HepG2 (cell line): ENCODE measurements around the gene CRYGA. TPM values are rescaled to one million over a fixed set of nuclear protein-coding genes. Genes with fewer than 3 reads are reported as not detected.
A peak's percentile ranks its signal among the peaks of the same experiment; 100 is the strongest.

ENCODE experiments used
- ATAC-seq: fragments of 200-7000 bp; cut with Tn5 transposase; 3 replicates; pipeline ENCODE4 v1.9.1; 2020; ENCODE audit warnings: mild to moderate bottlenecking, moderate library complexity
- BruUV-seq: library from RNA; stranded (reverse); fragments of 400-500 nt; replicated peaks from 2 replicates; lab custom pipeline; 2021; lab: Mats Ljungman, UMichigan
- CTCF ChIA-PET: fragments of 300-600 bp; formaldehyde crosslinking; extraction: SDS; loops from one replicate; lab custom pipeline; 2021; ENCODE audit warnings: low total read pairs, inconsistent platforms, low intra/inter-chr PET ratio; lab: Yijun Ruan, JAX
- POLR2A ChIA-PET: fragments of 350-600 bp; sonication (Branson Sonifier 250); formaldehyde crosslinking; loops from one replicate; lab custom pipeline; 2020; ENCODE audit warnings: antibody characterized with exemption, inconsistent platforms; lab: Yijun Ruan, JAX
- DNase-seq: peaks from one replicate; pipeline ENCODE4 v3.0.0-alpha.2; 2015; ENCODE audit warnings: low spot score
- FAIRE-seq: peaks from 3 replicates; lab custom pipeline; 2011; peaks lifted over from hg19 to GRCh38; lab: Jason Lieb, UNC
- H2AFZ ChIP-seq: one replicate; pipeline ENCODE4 v1.6.1; 2011; ENCODE audit warnings: low read length, inconsistent platforms
- H3K27ac ChIP-seq: fragments of 300-600 bp; 3 replicates; pipeline ENCODE4 v1.8.0; 2011; ENCODE audit warnings: mixed run types, mild to moderate bottlenecking, mixed read lengths, low read length, inconsistent platforms; ENCODE audit not compliant: insufficient read depth; ENCODE audit errors: extremely low read length
- H3K27me3 ChIP-seq, 2 experiments: fragments of 200-600 bp in 1 of 2; 2 replicates in 1 of 2; 3 replicates in 1 of 2; pipeline versions ENCODE4 v1.6.0 to v1.8.0; 2011; ENCODE audit warnings: low read length in 2 of 2, mild to moderate bottlenecking in 2 of 2, moderate library complexity in 2 of 2, inconsistent platforms in 1 of 2; ENCODE audit not compliant: insufficient read depth in 2 of 2, control insufficient read depth in 1 of 2
- H3K36me3 ChIP-seq, 2 experiments: fragments of 200-600 bp in 1 of 2; replicated peaks in 1 of 2; 2 replicates in 1 of 2; 3 replicates in 1 of 2; pipeline versions ENCODE4 v1.5.1 to v1.8.0; 2011; ENCODE audit warnings: low read length in 2 of 2, inconsistent platforms in 1 of 2; ENCODE audit not compliant: insufficient read depth in 2 of 2, control insufficient read depth in 1 of 2
- H3K4me1 ChIP-seq: 2 replicates; pipeline ENCODE4 v1.5.1; 2012; ENCODE audit warnings: low read length, inconsistent platforms; ENCODE audit not compliant: insufficient read depth
- H3K4me2 ChIP-seq: 2 replicates; pipeline ENCODE4 v1.6.0; 2011; ENCODE audit warnings: low read depth, low read length, inconsistent platforms
- H3K4me3 ChIP-seq, 3 experiments: fragments of 200-600 bp in 1 of 3; sonication (generic), shearing (Covaris generic) in 1 of 3; replicated peaks in 1 of 3; 2 replicates each; pipeline ENCODE4 v1.5.1; 2011 to 2016; ENCODE audit warnings: low read length in 3 of 3, inconsistent platforms in 2 of 3, low read depth in 2 of 3, mild to moderate bottlenecking in 2 of 3, control low read depth in 1 of 3, mixed read lengths in 1 of 3; ENCODE audit not compliant: insufficient read depth in 1 of 3
- H3K79me2 ChIP-seq: one replicate; pipeline ENCODE4 v1.6.1; 2011; ENCODE audit warnings: low read length, inconsistent platforms; ENCODE audit not compliant: insufficient read depth
- H3K9ac ChIP-seq: 2 replicates; pipeline ENCODE4 v1.6.0; 2011; ENCODE audit warnings: mild to moderate bottlenecking, low read depth, low read length, inconsistent platforms; ENCODE audit not compliant: insufficient read depth
- H3K9me3 ChIP-seq: 2 replicates; pipeline ENCODE4 v1.5.1; 2012; ENCODE audit warnings: mild to moderate bottlenecking, low read length
- H4K20me1 ChIP-seq: 2 replicates; pipeline ENCODE4 v1.6.0; 2011; ENCODE audit warnings: inconsistent platforms, mild to moderate bottlenecking, low read length, moderate library complexity; ENCODE audit not compliant: insufficient read depth
- AHR ChIP-seq: IDR thresholded peaks from 2 replicates; pipeline ENCODE4 v1.6.1; 2018; ENCODE audit warnings: missing genetic modification reagents, missing compliant biosample characterization
- CBX2 ChIP-seq, 2 experiments: fragments of 200-600 bp in 1 of 2; sonication (generic); formaldehyde crosslinking in 1 of 2; IDR thresholded peaks; 2 replicates each; pipeline versions ENCODE4 v1.7.0 to v1.8.1; 2018 to 2022; ENCODE audit warnings: low read depth in 2 of 2, low read length in 1 of 2, mild to moderate bottlenecking in 1 of 2, missing genetic modification reagents in 1 of 2
- DMAP1 ChIP-seq: IDR thresholded peaks from 2 replicates; pipeline ENCODE4 v1.6.1; 2016
- HDAC1 ChIP-seq: sonication (generic); formaldehyde crosslinking; IDR thresholded peaks from 2 replicates; pipeline ENCODE4 v1.5.1; 2020; ENCODE audit warnings: mild to moderate bottlenecking, missing genetic modification reagents
- MXD4 ChIP-seq: IDR thresholded peaks from 2 replicates; pipeline ENCODE4 v1.6.1; 2016; ENCODE audit warnings: mild to moderate bottlenecking, missing biosample characterization, missing genetic modification reagents
- NR2F6 ChIP-seq, 2 experiments: IDR thresholded peaks; 2 replicates each; pipeline ENCODE4 v1.6.1; 2016; ENCODE audit warnings: antibody characterized with exemption in 1 of 2, mild to moderate bottlenecking in 1 of 2
- TBX2 ChIP-seq: sonication (generic); formaldehyde crosslinking; IDR thresholded peaks from 2 replicates; pipeline ENCODE4 v1.5.0; 2020; ENCODE audit warnings: missing genetic modification reagents, mild to moderate bottlenecking, borderline replicate concordance
- U2AF1 ChIP-seq: fragments of 200-400 bp; formaldehyde crosslinking; optimal IDR thresholded peaks from 2 replicates; pipeline ENCODE3; 2017; ENCODE audit warnings: mild to moderate bottlenecking, low read depth, low read length
- U2AF2 ChIP-seq: fragments of 200-400 bp; formaldehyde crosslinking; IDR thresholded peaks from 2 replicates; pipeline ENCODE4 v1.6.1; 2017; ENCODE audit warnings: low read depth, mild to moderate bottlenecking, low read length
- ZNF350 ChIP-seq: sonication (generic); formaldehyde crosslinking; IDR thresholded peaks from 2 replicates; pipeline ENCODE4 v1.4.0; 2020; ENCODE audit warnings: mild to moderate bottlenecking, low read depth, missing genetic modification reagents, borderline replicate concordance
- ZNF484 ChIP-seq: sonication (generic); formaldehyde crosslinking; IDR thresholded peaks from 2 replicates; pipeline ENCODE4 v1.5.1; 2020; ENCODE audit warnings: mild to moderate bottlenecking, low read depth, missing genetic modification reagents, borderline replicate concordance
- WGBS: methylation state at CpG from one replicate; pipeline ENCODE4 v1.1.6; 2017; ENCODE audit warnings: low lambda C conversion rate; 5-methylcytosine and 5-hydroxymethylcytosine counted together
- in situ Hi-C: cut with HindIII; loops from 2 replicates; pipeline ENCODE4 v1.10.0; 2017; ENCODE audit warnings: low pct_unique_long_range_greater_than_20kb; ENCODE audit not compliant: extremely low pct_ligation_motif_present
- intact Hi-C: fragments of 100-400 bp; cut with micrococcal nuclease; formaldehyde crosslinking; loops from one replicate; pipeline ENCODE4 v1.10.0; 2022; ENCODE audit not compliant: unreplicated experiment
- polyA plus RNA-seq, 8 experiments: library from polyadenylated mRNA; depleted of rRNA in 3 of 8; stranded (reverse) in 7 of 8; unstranded in 1 of 8; fragments of >200 nt; fragmentation: Illumina TruSeq in 4 of 8; extraction: Trizol in 4 of 8; gene quantifications; 2 replicates each; pipeline versions ENCODE4 v1.2.1 to v1.2.3, GENCODE V29; 2011 to 2016; ENCODE audit warnings: low read depth in 4 of 8, missing spikeins in 1 of 8, mixed read lengths in 1 of 8; ENCODE audit not compliant: insufficient read depth in 1 of 8
- total RNA-seq, 5 experiments: library from RNA; depleted of rRNA; stranded (reverse); fragments of >200 nt; fragmentation: Illumina TruSeq; extraction: Trizol; gene quantifications; 2 replicates each; pipeline ENCODE4 v1.2.3, GENCODE V29; 2016; ENCODE audit warnings: low read depth in 1 of 5
- TF ChIP-seq, protein P1 (sequence below): sonication (generic); formaldehyde crosslinking; IDR thresholded peaks from 2 replicates; pipeline ENCODE4 v1.8.0; 2022; ENCODE audit warnings: mild to moderate bottlenecking, missing genetic modification reagents, borderline replicate concordance
- TF ChIP-seq, protein P2 (sequence below): IDR thresholded peaks from 2 replicates; pipeline ENCODE4 v1.6.1; 2016; ENCODE audit warnings: mild to moderate bottlenecking
- TF ChIP-seq, protein P3 (sequence below): sonication (generic); formaldehyde crosslinking; IDR thresholded peaks from 2 replicates; pipeline ENCODE4 v1.4.0; 2020; ENCODE audit warnings: mild to moderate bottlenecking, missing genetic modification reagents

CRYGA gene
- total and polyA plus RNA-seq, 2 of the 13 experiments (the other 11 are each of a cell fraction or from before 2014, with no cell fraction given) = not detected

DNA sequence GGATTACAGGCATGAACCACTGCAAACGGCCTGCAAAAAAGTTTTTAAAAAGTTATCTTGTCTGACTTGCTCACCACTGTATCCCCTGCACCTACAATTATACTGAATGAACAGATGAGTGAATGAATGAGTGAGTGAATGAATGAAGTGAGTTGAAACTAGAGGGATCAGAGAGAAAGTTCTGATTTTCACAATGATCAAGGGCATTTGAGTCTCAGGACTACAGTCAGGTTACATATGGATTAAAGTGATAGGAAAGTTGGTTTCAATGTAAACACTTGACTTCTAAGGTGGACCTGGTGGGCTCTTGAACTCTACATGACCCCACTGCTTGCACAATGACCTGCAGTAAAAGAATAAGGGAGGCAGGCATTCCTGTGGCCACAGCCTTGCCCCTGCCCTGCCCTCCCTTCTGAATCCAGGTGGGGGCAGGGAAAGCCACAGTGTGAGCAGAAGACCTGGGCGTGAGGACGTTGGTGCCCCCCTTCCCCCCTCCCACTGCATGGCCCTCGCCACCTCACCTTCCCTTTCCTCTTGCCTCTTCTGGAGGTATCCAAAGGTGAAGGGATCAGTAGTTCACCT, 15.7 kb upstream of the CRYGA start:
- no peaks in the 10 kb centered on the region for H3K79me2 ChIP-seq
- no peak overlapping the region for H2AFZ ChIP-seq
- ATAC-seq (peak; percentile 46), FAIRE-seq (peak; percentile 44), DNase-seq (peak; percentile 78)
- peak overlapping the region in 1 of 3 experiments; percentile 35; a peak in 1 of 6 replicates for H3K4me3 ChIP-seq
- H3K9ac ChIP-seq = no peak overlapping the region
- no TSS peak for BruUV-seq
- ChIA-PET POLR2A (no interaction called here), CTCF (no interaction called here)
- intact Hi-C loops (no loop called here), in situ Hi-C loops (loop anchor here (5.0 kb wide), 1 partner anchor 73 kb away; no protein-coding TSS in a partner anchor)
- no peaks in the 10 kb centered on the region; a peak in 2 of 5 replicates for H3K27me3 ChIP-seq
- peak overlapping the region; percentile 45 for H3K4me2 ChIP-seq
- no peak overlapping the region for H3K27ac ChIP-seq
- no peaks in the 10 kb centered on the region for H4K20me1 ChIP-seq
- H3K4me1 ChIP-seq = peaks cover 51% of the 10 kb centered on the region
- H3K9me3 ChIP-seq = no peaks in the 10 kb centered on the region
- H3K36me3 ChIP-seq = no peaks in the 10 kb centered on the region
- WGBS = 6% methylated on average over 4 of the region's 4 CpGs
- TF ChIP-seq DMAP1 (CRISPR knock-in tag) = no peak
- no peak for TF ChIP-seq TBX2
- TF ChIP-seq HDAC1 = no peak
- TF ChIP-seq U2AF1 = no peak
- peak; percentile 60; the same call in 1 of the 2 replicates for TF ChIP-seq ZNF350 (CRISPR knock-in tag)
- TF ChIP-seq, protein P1, sequence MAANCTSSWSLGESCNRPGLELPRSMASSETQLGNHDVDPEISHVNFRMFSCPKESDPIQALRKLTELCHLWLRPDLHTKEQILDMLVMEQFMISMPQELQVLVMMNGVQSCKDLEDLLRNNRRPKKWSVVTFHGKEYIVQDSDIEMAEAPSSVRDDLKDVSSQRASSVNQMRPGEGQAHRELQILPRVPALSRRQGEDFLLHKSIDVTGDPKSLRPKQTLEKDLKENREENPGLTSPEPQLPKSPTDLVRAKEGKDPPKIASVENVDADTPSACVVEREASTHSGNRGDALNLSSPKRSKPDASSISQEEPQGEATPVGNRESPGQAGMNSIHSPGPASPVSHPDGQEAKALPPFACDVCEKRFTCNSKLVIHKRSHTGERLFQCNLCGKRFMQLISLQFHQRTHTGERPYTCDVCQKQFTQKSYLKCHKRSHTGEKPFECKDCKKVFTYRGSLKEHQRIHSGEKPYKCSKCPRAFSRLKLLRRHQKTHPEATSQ (CRISPR knock-in tag) = no peak
- TF ChIP-seq, protein P2, sequence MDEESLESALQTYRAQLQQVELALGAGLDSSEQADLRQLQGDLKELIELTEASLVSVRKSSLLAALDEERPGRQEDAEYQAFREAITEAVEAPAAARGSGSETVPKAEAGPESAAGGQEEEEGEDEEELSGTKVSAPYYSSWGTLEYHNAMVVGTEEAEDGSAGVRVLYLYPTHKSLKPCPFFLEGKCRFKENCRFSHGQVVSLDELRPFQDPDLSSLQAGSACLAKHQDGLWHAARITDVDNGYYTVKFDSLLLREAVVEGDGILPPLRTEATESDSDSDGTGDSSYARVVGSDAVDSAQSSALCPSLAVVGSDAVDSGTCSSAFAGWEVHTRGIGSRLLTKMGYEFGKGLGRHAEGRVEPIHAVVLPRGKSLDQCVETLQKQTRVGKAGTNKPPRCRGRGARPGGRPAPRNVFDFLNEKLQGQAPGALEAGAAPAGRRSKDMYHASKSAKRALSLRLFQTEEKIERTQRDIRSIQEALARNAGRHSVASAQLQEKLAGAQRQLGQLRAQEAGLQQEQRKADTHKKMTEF = peak; percentile 46; the same call in 1 of the 2 replicates
- no peak for TF ChIP-seq ZNF484 (CRISPR knock-in tag)
- TF ChIP-seq NR2F6 (IDR thresholded peaks at IDR 0.05) = peak; percentile 85
- peak; percentile 77 for TF ChIP-seq NR2F6 (CRISPR knock-in tag; IDR thresholded peaks at IDR 0.05)
- TF ChIP-seq, protein P3, sequence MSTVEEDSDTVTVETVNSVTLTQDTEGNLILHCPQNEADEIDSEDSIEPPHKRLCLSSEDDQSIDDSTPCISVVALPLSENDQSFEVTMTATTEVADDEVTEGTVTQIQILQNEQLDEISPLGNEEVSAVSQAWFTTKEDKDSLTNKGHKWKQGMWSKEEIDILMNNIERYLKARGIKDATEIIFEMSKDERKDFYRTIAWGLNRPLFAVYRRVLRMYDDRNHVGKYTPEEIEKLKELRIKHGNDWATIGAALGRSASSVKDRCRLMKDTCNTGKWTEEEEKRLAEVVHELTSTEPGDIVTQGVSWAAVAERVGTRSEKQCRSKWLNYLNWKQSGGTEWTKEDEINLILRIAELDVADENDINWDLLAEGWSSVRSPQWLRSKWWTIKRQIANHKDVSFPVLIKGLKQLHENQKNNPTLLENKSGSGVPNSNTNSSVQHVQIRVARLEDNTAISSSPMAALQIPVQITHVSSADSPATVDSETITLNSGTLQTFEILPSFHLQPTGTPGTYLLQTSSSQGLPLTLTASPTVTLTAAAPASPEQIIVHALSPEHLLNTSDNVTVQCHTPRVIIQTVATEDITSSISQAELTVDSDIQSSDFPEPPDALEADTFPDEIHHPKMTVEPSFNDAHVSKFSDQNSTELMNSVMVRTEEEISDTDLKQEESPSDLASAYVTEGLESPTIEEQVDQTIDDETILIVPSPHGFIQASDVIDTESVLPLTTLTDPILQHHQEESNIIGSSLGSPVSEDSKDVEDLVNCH = no peak
- TF ChIP-seq CBX2 (IDR thresholded peaks at IDR 0.05; ENCODE audit: low read depth, low read length) = no peak
- no peak for TF ChIP-seq CBX2 (CRISPR knock-in tag; IDR thresholded peaks at IDR 0.05; ENCODE audit: low read depth)
- TF ChIP-seq MXD4 = no peak
- TF ChIP-seq U2AF2 = no peak
- TF ChIP-seq AHR (CRISPR knock-in tag) = no peak
